ENCODE results near the gene HYAL3. TPM values are rescaled to one million over a fixed set of nuclear protein-coding genes. Genes with fewer than 3 reads are reported as not detected.

Gene HYAL3
- total RNA-seq, 2 donors from 2014 or later = 0.74 to 3.5 TPM

GRCh38 chr3:50323092-50323600 is 23.9 kb upstream of the HYAL3 start:
- Histone ChIP-seq H3K36me3 (peaks cover 18% of the 10 kb centered on the region), H3K27me3 (no peaks in the 10 kb centered on the region), H3K27ac (peak overlapping the region; percentile 93), H3K4me1 (peaks cover 0 to 80% of the 10 kb centered on the region in 2 donors), H3K9me3 (no peaks in the 10 kb centered on the region), H3K4me3 (peak overlapping the region; percentile 52 to 70)
- TF ChIP-seq CTCF (IDR thresholded peaks at IDR 0.05) = no peak
- DNase-seq (ENCODE audit: low spot score) = no peak

- TF ChIP-seq CTCF (IDR thresholded peaks at IDR 0.05) = no peak
- Histone ChIP-seq H3K27ac (peak within 1 kb of the TSS; percentile 93), H3K4me1 (peaks cover 0 to 83% of the 10 kb centered on the region in 2 donors), H3K4me3 (peak within 1 kb of the TSS; percentile 52 to 70), H3K9me3 (no peaks in the 10 kb centered on the region), H3K27me3 (no peaks in the 10 kb centered on the region), H3K36me3 (peaks cover 24% of the 10 kb centered on the region)
- DNase-seq (ENCODE audit: low spot score) = peak; percentile 75
Measured at GRCh38 chr3:50322386-50323091, 23.3 kb upstream of the HYAL3 start, which contains the start of gene HYAL2. TSS of gene HYAL2 (minus strand) at chr3:50322745. CDS start at chr3:50320489, 2,256 bp downstream.

GRCh38 chr3:50322115-50322385 is 22.8 kb upstream of the HYAL3 start:
- Histone ChIP-seq H3K27ac (peak overlapping the region; percentile 93), H3K4me3 (peak overlapping the region; percentile 52 to 70), H3K9me3 (no peaks in the 10 kb centered on the region), H3K36me3 (peaks cover 28% of the 10 kb centered on the region), H3K4me1 (peaks cover 0 to 83% of the 10 kb centered on the region in 2 donors), H3K27me3 (no peaks in the 10 kb centered on the region)
- DNase-seq (ENCODE audit: low spot score) = no peak
- no peak for TF ChIP-seq CTCF (IDR thresholded peaks at IDR 0.05)

GRCh38 chr3:50321336-50322114 is 22.3 kb upstream of the HYAL3 start:
- peak overlapping the region; percentile 52 to 70 for H3K4me3 ChIP-seq
- H3K36me3 ChIP-seq = peaks cover 34% of the 10 kb centered on the region
- TF ChIP-seq CTCF (IDR thresholded peaks at IDR 0.05) = peak; percentile 24 to 64
- no peaks in the 10 kb centered on the region for H3K27me3 ChIP-seq
- peak overlapping the region; percentile 93 for H3K27ac ChIP-seq
- H3K9me3 ChIP-seq = no peaks in the 10 kb centered on the region
- H3K4me1 ChIP-seq = peaks cover 0 to 83% of the 10 kb centered on the region in 2 donors
- peak; percentile 90 for DNase-seq (ENCODE audit: low spot score)

GRCh38 chr3:50320853-50321335 is 21.7 kb upstream of the HYAL3 start:
- peaks cover 33% of the 10 kb centered on the region for H3K36me3 ChIP-seq
- no peaks in the 10 kb centered on the region for H3K27me3 ChIP-seq
- H3K9me3 ChIP-seq = no peaks in the 10 kb centered on the region
- no peak for DNase-seq (ENCODE audit: low spot score)
- H3K4me1 ChIP-seq = peaks cover 0 to 82% of the 10 kb centered on the region in 2 donors
- H3K4me3 ChIP-seq = peak overlapping the region; percentile 52 to 70
- peak overlapping the region; percentile 93 for H3K27ac ChIP-seq
- TF ChIP-seq CTCF (IDR thresholded peaks at IDR 0.05) = no peak

All from right atrium auricular region (tissue), 2 donors.